Vagina (tissue), 2 donors: ENCODE results near the gene ZNF358. TPM values are rescaled to one million over a fixed set of nuclear protein-coding genes. Genes with fewer than 3 reads are reported as not detected.

ENCODE experiments used
- DNase-seq, 2 donors: peaks; one replicate each; pipeline ENCODE4 v3.0.0-alpha.2; 2017; ENCODE audit errors: extremely low spot score in 2 of 2
- H3K27ac ChIP-seq: fragments of 200-600 bp; sonication (generic); one replicate; pipeline ENCODE4 v1.5.1; 2019
- H3K27me3 ChIP-seq: fragments of 200-600 bp; sonication (generic); one replicate; pipeline ENCODE4 v1.5.1; 2019
- H3K36me3 ChIP-seq, 2 donors: fragments of 200-600 bp; sonication (generic); one replicate each; pipeline ENCODE4 v1.5.1; 2017 to 2019
- H3K4me1 ChIP-seq: fragments of 200-600 bp; sonication (generic); one replicate; pipeline ENCODE4 v1.5.1; 2019
- H3K4me3 ChIP-seq, 2 donors: fragments of 200-600 bp; sonication (generic); 1 replicate in 1 of 2; 2 replicates in 1 of 2; pipeline ENCODE4 v1.5.1; 2016 to 2019
- H3K9me3 ChIP-seq: fragments of 200-600 bp; sonication (generic); one replicate; pipeline ENCODE4 v1.5.1; 2019
- CTCF ChIP-seq, 3 experiments: fragments of 450-650 bp in 2 of 3; fragments of 200-600 bp in 1 of 3; sonication (generic) in 1 of 3; IDR thresholded peaks; one replicate each; pipeline ENCODE4 v1.5.1; 2017 to 2019; ENCODE audit warnings: antibody characterized with exemption in 3 of 3, mild to moderate bottlenecking in 2 of 3, moderate library complexity in 2 of 3
- POLR2A ChIP-seq, 2 donors: fragments of 450-650 bp; IDR thresholded peaks; one replicate each; pipeline ENCODE4 v1.6.1; 2017; ENCODE audit warnings: antibody characterized with exemption in 2 of 2, mild to moderate bottlenecking in 2 of 2, moderate library complexity in 2 of 2
- POLR2AphosphoS5 ChIP-seq, 2 donors: sonication (generic); formaldehyde crosslinking; IDR thresholded peaks; one replicate each; pipeline ENCODE4 v1.9.0; 2017; ENCODE audit warnings: antibody characterized with exemption in 2 of 2, mild to moderate bottlenecking in 2 of 2, low read depth in 1 of 2; ENCODE audit not compliant: insufficient read depth in 1 of 2
- intact Hi-C: fragments of 100-400 bp; cut with DNase I; formaldehyde crosslinking; loops from one replicate; pipeline ENCODE4 v1.15.1; 2023
- total RNA-seq: library from RNA; depleted of rRNA; stranded (reverse); fragments of >200 nt; gene quantifications from one replicate; pipeline ENCODE4 v1.2.3, GENCODE V29; 2016

The ZNF358 gene
- total RNA-seq, 1 donor from 2014 or later: 87.4 TPM

DNA sequence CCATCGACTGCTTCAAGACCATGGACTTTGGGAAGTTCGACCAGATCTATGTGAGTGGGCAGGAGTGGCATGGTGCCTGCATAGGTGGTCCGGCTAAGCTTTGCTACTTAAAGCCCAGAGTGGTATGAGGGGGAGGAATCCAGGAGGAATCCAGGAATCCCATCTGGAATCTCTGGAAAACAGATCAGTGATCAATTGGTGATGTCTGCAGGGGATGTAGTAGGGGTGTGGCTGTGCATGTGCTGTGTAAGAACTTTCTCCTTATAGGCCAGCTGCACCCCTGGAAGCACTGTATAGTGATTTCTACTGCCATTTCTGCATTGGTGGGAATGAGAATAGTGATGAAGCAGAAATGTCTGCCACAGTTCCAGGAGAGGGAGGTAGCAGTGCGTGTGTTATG, 43.2 kb downstream of the ZNF358 start:
- TF ChIP-seq POLR2AphosphoS5 (IDR thresholded peaks at IDR 0.05; ENCODE audit: insufficient read depth in 1 of 2, low read depth in 1 of 2) (no peak), CTCF (IDR thresholded peaks at IDR 0.05) (no peak), POLR2A (IDR thresholded peaks at IDR 0.05) (no peak)
- H3K9me3 ChIP-seq: no peaks in the 10 kb centered on the region
- no peak overlapping the region for H3K27ac ChIP-seq
- no peak overlapping the region for H3K4me3 ChIP-seq
- no peak for DNase-seq
- no peaks in the 10 kb centered on the region for H3K4me1 ChIP-seq
- H3K27me3 ChIP-seq: no peaks in the 10 kb centered on the region
- intact Hi-C loops: no loop called here
- H3K36me3 ChIP-seq: peaks cover 3 to 67% of the 10 kb centered on the region in 2 donors

DNA sequence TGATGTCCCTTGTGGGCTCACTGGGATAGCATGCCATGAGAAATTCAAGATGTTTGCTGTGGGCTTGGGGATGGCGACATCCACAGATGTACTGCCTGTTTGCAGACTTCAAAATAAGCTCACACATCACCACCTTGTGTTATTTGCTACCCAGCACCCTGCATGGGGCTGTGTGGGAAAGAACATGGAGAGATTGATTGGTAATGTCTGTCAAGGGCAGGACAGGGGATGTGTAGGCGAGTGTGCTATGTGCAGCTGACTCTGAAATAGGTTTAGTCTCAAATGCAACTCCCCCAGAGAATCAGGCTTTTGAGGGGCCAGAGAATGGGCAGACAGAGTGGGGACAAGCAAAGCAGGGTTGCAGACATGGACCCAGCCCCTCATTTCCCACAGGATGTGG, 44.4 kb downstream of the ZNF358 start:
- Histone ChIP-seq H3K27me3 (no peaks in the 10 kb centered on the region), H3K9me3 (no peaks in the 10 kb centered on the region), H3K4me1 (no peaks in the 10 kb centered on the region), H3K27ac (no peak overlapping the region), H3K4me3 (no peak overlapping the region), H3K36me3 (peaks cover 3 to 55% of the 10 kb centered on the region in 2 donors)
- intact Hi-C loops: no loop called here
- DNase-seq: no peak
- TF ChIP-seq POLR2AphosphoS5 (IDR thresholded peaks at IDR 0.05; ENCODE audit: insufficient read depth in 1 of 2, low read depth in 1 of 2): no peak
- no peak for TF ChIP-seq CTCF (IDR thresholded peaks at IDR 0.05)
- TF ChIP-seq POLR2A (IDR thresholded peaks at IDR 0.05): no peak

- no peaks in the 10 kb centered on the region for H3K4me1 ChIP-seq
- no peaks in the 10 kb centered on the region for H3K9me3 ChIP-seq
- no peak for TF ChIP-seq POLR2A (IDR thresholded peaks at IDR 0.05)
- no peak for TF ChIP-seq POLR2AphosphoS5 (IDR thresholded peaks at IDR 0.05; ENCODE audit: insufficient read depth in 1 of 2, low read depth in 1 of 2)
- no peak for TF ChIP-seq CTCF (IDR thresholded peaks at IDR 0.05)
- peaks cover 3 to 48% of the 10 kb centered on the region in 2 donors for H3K36me3 ChIP-seq
- H3K27me3 ChIP-seq: no peaks in the 10 kb centered on the region
- H3K4me3 ChIP-seq: no peak overlapping the region
- no peak for DNase-seq
- no peak overlapping the region for H3K27ac ChIP-seq
- intact Hi-C loops: no loop called here
Observed at GRCh38 chr19:7561325-7561724, 45.4 kb downstream of the ZNF358 start.

- Histone ChIP-seq H3K4me3 (no peak overlapping the region), H3K4me1 (no peaks in the 10 kb centered on the region), H3K36me3 (peaks cover 0 to 33% of the 10 kb centered on the region in 2 donors), H3K9me3 (no peaks in the 10 kb centered on the region), H3K27me3 (no peaks in the 10 kb centered on the region), H3K27ac (no peak overlapping the region)
- no peak for DNase-seq
- TF ChIP-seq POLR2AphosphoS5 (IDR thresholded peaks at IDR 0.05; ENCODE audit: insufficient read depth in 1 of 2, low read depth in 1 of 2) (no peak), POLR2A (IDR thresholded peaks at IDR 0.05) (no peak), CTCF (IDR thresholded peaks at IDR 0.05) (no peak)
- intact Hi-C loops: no loop called here
Observed at GRCh38 chr19:7562646-7563393, 46.9 kb downstream of the ZNF358 start.

DNA sequence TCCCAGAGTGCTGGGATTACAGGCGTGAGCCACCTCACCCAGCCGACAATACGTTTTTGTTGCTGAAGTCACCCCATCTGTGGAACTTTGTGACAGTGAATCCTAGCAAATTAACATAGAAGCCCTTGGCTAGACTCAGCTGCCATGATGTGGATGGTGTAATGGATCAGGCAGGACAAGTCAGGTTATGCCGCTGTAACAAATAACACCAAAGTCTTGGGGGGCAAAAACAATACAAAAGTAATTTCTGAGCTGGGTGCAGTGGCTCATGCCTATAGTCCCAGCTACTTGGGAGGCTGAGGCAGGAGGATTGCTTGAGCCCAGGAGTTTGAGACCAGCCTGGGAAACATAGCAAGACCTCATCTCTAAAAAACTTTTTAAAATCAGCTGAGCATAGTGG, 49.0 kb downstream of the ZNF358 start:
- H3K27ac ChIP-seq: no peak overlapping the region
- intact Hi-C loops: no loop called here
- TF ChIP-seq POLR2AphosphoS5 (IDR thresholded peaks at IDR 0.05; ENCODE audit: insufficient read depth in 1 of 2, low read depth in 1 of 2) (no peak), POLR2A (IDR thresholded peaks at IDR 0.05) (no peak)
- peaks cover 0 to 13% of the 10 kb centered on the region in 2 donors for H3K36me3 ChIP-seq
- H3K4me1 ChIP-seq: no peaks in the 10 kb centered on the region
- DNase-seq: no peak
- no peaks in the 10 kb centered on the region for H3K9me3 ChIP-seq
- H3K27me3 ChIP-seq: no peaks in the 10 kb centered on the region
- H3K4me3 ChIP-seq: no peak overlapping the region
